NCI-H2227 (cell line): ENCODE results near the gene SPTY2D1.
"Not testable (repeated sequence)": the region's sequence is repeated elsewhere in the genome, so short reads cannot be mapped to it uniquely, and the experiment has no call there.

Experiments used
- DNase-seq: peaks from one replicate; lab custom pipeline; 2025; ENCODE audit not compliant: unreplicated experiment; lab: John Stamatoyannopoulos, UW

SPTY2D1 gene

DNA sequence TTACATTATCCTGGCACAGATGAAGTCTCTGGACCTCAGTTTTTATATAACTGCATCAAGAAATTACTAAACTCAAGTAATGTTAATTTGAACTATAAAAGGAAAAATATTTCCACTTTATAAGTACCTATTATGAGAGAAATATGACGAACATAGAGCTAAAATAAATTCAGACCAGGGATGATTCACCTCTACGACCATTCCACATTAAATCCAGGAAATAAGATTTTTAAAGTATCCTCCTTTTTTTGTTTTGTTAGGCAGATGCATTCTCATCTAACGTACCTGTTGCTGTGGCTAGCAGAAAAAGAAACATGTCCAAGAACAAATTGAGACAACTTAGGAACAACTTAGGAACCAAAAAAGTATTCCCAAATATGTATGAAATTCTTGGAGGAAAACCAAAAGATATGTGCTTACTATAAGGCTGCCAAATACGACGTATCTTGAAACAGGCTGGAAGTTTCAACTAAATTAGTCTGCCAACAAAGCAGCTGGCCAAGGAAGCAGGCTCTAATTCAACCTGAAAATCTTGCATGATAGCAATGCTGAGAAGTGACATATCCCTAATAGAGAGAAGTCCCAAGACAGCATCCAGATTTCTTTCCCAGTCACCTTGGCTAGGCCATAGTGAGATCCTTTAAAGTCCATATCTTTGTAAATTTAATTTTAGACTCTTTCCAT lies 15.7 kb downstream of the SPTY2D1 start:
- DNase-seq = no peak

- no peak for DNase-seq
These were observed 16.3 kb downstream of the SPTY2D1 start for GRCh38 chr11:18617688-18618341.

- DNase-seq = no peak
These were observed 18.3 kb downstream of the SPTY2D1 start for GRCh38 chr11:18615628-18616392.

DNA sequence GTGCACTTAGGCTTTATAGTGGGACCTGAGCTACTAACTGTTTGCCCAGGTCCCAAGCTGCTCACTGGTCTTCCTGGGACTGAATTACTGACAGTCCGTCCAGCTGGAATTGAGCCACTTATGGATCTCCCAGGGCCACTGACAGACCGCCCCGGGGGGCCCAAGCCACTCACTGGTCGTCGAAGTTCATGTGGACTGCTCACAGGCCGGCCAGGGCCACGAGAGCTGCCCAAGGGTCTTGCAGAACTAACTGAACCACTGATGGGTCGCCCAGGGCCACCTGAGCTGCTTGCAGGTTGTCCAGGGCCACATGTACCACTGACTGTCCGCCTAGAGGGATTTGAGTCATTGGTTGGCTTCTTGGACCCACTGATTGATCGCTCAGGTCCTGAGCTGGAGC lies 19.5 kb downstream of the SPTY2D1 start:
- no peak for DNase-seq

DNA sequence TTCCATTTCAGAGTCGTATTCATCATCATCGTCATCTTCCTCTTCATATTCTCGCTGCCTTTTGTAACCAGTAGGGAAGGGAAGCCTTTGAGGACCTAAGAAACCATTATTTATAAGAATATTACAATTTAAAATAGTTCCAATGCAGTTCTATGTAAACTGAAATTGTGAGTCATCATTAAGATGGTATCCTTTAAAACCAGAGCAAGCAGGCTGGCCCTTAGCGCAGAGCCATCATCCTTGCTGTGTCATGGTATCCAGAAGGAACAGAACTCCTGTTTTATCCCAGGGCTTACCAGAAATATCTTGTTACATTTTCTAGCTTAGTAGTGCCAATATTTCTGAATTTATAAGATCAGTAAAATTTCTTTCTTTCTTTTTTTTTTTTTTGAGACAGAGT lies 21.7 kb downstream of the SPTY2D1 start:
- no peak for DNase-seq

- no peak for DNase-seq
These were observed 22.9 kb downstream of the SPTY2D1 start for GRCh38 chr11:18611196-18611595.

DNA sequence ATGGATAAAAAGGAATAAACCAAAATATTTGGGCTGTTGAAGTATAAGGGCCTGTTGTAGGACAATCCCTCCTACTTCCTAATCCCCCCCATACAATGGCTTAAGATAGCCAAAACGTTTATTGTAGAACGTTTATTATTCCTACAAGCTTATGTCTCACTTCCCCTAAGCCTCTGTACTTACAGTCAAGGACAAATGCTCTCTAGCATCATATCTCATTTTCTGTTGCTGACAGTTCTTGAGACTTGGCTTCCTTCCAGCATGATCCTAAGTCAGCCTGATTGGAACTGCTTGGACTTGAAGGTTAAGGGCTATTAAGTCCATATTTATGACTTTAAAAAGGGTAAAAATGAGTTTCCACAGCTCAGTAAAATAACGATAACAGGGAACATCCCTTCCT lies 25.8 kb downstream of the SPTY2D1 start:
- peak; percentile 17 for DNase-seq

- no peak for DNase-seq
These were observed 33.1 kb downstream of the SPTY2D1 start for GRCh38 chr11:18600915-18601569.

DNA sequence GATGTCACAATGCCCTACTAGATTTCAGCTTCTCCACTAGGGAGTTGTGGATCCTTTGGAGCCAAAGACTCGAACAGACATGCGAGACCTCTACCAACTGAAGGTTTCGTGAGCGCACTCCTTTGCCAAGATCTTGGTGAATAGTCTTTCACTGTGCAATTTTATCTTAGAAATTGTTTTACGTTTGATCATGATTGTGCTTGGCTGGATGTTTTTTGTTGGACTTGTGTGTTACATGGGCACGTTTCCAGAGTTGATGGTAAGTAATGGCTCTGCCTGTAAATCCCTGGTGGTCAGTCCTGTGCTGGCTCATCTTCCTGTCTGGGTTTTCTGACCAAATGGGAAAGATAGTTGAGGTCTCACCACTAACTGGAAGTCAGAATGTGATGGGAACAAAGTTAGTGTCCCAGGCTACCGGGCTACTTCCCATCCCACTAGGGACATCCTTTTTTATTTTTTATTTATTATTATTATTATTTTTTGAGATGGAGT lies 34.4 kb downstream of the SPTY2D1 start, which contains the start of gene MISFA:
TSS of gene MISFA (plus strand) at position 51 of the 492 bp plus-strand sequence. CDS start at position 191, 140 bp downstream.
- DNase-seq = no peak

GRCh38 chr11:18594999-18595749 lies 39.0 kb downstream of the SPTY2D1 start:
- no peak for DNase-seq

DNA sequence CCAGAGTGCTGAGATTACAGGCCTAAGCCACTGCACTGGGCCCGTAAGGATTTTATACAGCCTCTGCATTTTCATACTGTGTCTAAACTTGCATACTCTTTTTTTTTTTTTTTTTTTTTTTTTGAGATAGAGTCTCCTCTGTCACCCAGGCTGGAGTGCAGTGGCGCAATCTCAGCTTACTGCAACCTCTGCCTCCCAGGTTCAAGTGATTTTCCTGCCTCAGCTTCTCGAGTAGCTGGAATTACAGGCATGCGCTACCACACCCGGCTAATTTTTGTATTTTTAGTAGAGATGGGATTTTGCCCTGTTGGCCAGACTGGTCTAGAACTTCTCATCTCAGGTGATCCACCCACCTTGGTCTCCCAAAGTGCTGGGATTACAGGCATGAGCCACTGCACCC lies 40.1 kb downstream of the SPTY2D1 start:
- not testable (repeated sequence) for DNase-seq

DNA sequence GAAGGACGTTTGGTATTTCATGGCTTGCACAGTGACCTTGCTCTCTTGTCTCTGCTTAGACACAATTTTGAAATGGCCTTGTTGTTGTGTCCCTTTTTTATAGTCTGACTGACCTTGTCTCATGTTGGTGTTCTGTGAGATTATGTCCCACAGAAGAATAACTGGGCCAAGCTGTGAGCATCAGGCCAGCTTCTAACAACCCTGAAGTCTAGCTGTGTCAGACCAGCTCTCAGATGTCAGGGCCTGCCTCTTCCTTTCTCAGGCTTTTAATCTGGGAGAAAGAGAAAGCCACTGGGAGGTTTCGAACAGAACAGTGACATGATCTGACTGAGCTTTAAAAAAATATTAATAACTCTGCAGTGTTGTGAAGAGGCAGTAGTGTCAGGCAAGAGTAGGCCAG lies 43.6 kb downstream of the SPTY2D1 start:
- DNase-seq = no peak

DNA sequence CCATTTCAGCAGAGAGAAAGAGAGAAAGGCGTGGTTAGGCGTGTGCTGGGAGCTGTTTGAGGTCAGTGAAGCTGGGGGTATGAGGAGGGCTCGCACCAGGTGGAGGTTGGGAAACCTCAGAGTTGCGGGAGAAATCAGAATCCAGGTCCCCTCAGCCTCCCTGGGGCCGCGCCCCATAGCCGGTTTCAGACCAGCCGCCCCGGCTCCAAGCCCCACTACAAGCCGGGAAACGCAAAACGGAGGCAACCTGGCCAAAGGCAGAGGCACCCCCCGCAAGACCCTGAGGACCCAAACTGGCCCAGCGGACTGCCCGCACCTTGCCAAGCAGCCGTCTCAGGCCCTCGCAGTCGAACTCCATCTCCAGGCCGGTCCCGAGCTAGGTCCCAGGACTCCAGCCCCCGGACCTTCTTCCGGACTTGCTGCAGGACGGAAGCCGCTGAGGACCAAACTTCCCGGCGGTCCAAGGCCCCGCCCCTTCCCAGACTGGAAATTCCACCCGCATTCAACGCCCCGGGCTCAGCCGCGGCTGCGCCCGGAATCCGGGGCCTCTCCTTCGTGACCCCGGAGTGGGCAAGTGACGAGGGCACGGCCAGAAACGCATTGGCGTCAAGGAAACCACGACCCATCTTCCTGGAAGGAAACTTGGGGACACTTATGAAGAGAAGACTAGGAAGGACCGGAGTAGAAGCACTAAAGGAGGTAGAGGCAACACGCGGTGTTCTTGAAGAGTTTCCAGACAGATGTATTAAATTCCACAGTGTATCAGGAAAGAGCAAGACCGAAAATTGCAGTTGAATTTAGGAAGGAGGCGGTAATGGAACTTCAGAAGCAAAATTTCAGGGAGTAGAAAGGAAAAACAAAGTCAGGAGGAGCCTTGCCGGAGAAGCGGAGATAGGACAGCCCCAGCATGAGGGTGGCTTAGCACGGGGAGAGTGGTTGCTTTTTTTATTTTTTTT lies 45.6 kb downstream of the SPTY2D1 start, which contains the start of gene UEVLD:
TSS of gene UEVLD (minus strand) at position 438 of the 956 bp plus-strand sequence. CDS start at position 358, 80 bp downstream.
- peak; percentile 88 for DNase-seq

GRCh38 chr11:18581825-18582224 lies 52.3 kb downstream of the SPTY2D1 start:
- DNase-seq = no peak

GRCh38 chr11:18580113-18580766 lies 53.9 kb downstream of the SPTY2D1 start:
- DNase-seq = no peak

DNA sequence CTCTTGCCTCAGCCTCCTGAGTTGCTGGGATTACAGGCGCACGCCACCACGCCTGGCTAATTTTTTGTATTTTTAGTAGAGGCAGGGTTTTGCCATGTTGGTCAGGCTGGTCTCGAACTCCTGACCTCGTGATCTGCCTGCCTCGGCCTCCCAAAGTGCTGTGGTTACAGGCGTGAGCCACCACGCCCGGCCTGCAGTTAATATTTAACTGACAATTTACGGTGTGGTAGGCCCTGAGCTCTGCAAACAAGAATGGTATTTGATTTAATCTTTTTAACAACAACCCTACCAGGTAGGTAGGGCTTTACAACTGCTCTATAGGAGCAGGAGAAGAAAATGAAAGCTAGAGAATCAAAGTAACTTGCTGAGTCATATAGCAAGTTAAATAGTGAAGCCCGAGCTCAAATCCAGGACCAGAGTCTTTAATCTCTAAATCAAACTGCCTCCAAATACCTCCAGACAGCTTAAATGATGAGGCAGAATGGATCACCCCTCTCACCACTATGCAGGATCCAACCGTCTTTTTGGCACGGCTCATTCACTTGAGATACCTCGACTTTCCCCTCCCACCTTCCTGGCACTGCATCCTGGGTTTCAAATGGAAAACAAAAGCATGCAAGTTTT lies 55.1 kb downstream of the SPTY2D1 start:
- DNase-seq = no peak

GRCh38 chr11:18575361-18575760 lies 58.8 kb downstream of the SPTY2D1 start:
- DNase-seq = no peak

DNA sequence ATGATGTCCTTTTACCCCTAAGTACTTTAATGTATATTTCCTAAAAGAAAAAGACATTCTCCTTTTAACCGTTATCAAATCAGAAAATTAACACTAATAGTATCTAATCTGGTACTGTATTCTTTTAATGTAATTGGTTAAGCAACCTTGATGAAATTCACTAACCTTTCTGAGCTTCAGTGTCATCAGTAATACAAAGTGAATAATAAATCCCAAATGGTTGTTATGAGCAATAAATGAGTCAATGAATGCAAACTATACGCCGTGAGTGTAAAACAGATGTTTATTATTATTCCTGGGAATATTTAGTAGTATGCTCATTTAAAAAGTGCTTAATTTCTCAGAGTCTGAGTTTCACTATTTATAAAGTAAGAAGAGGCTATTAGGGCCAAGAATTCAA lies 67.1 kb downstream of the SPTY2D1 start:
- no peak for DNase-seq
